ENCODE data around the gene FAM162A.
"Not testable (repeated sequence)": the region's sequence is repeated elsewhere in the genome, so short reads cannot be mapped to it uniquely, and the experiment has no call there.

Gene FAM162A

DNA sequence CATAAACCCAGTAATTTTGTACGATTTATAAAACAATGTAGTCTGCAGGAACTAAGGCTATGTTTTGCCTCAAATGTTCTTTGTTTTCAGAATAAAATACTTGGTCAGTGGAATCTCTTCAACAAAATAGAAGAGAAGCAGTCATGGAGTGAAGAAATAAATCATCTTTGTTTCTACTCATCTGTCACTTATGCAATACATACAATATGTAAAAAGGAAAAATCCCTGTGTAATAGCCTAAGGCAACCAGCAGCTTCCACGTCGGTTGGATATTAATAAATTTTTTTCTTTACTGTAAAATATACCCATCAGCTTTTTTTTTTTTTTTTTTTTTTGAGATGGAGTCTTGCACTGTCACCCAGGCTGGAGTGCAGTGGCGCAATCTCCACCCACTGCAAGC lies 37.1 kb downstream of the FAM162A start:
- no peak for DNase-seq (ENCODE audit: low read depth)

DNA sequence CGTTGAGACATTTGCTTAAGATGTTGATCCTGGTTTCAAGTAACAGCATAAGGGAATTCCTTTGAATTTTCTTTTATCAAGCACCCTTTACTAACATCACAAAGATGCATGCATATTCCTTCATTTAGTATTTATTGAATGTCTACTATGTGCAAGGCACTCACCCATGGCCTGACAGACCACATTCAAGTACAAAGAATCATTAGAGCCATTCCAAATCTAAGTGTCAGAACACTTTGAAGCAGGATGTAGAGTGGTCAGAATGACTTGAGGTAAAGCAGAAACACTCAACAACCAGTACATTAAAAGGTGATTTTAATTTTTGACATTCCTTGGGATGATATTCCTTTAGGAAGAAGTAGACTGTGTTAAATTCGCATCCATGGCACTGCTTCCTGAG lies 37.9 kb downstream of the FAM162A start:
- DNase-seq (ENCODE audit: low read depth), result no peak

DNA sequence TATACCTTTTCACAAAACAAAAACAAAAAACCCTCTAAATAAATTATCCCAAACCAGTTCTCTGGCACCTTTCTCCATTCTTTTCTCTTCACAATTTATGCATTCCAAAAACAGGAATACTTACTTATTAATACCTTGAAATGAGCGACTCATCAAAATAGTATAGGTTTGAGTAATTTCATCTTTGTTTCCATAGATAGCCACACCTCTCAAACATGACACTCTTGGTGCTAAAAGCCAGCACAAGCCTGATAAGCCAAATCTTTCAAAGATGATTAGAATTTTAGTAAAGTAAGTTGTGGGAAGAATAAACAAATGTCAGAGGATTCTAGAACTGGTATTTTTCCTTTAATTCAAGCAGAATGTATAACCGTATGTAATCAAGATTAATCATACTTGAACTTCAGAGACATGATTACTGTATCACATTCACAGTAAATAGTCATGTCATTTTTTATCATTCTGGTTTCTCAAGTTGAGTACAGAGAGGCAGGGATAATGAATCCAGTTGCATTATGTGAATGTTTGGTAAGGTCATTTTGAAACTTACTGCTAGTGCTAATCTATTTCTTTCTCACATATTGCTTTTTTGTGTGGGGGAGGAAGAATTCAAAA lies 44.0 kb downstream of the FAM162A start:
- no peak for DNase-seq (ENCODE audit: low read depth)

DNA sequence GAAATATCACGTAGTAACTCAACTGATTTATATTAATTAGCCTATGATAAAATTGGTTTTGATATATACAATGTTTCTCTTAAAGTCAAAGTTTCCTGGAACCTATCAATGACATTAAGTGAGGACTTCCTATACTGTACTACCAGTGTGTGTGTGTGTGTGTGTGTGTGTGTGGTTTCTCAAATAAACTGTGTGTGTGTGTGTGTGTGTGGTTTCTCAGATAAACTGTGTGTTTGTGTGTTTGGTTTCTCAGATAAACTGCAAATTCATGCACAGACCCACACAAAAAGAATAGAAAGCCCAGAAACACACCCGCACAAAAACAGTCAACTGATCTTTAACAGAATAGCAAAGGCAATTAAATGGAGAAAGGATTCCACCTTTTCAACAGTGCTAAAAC lies 46.4 kb downstream of the FAM162A start:
- DNase-seq (ENCODE audit: low read depth), result no peak

DNA sequence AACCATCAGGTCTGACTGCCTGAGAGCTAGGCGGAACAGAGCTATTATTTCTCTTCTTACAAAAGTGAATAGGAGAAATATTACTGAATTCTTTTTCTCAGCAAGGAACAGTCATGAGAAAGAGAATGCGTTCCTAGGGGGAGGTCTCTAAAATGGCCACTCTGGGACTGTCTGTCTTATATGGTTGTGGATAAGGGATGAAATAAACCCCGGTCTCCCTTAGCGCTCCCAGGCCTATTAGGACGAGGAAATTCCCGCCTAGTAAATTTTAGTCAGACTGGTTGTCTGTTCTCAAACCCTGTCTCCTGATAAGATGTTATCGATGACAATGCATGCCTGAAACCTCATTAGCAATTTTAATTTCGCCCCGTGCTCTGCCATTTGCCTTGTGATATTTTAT lies 52.0 kb downstream of the FAM162A start:
- no peak for DNase-seq (ENCODE audit: low read depth)

DNA sequence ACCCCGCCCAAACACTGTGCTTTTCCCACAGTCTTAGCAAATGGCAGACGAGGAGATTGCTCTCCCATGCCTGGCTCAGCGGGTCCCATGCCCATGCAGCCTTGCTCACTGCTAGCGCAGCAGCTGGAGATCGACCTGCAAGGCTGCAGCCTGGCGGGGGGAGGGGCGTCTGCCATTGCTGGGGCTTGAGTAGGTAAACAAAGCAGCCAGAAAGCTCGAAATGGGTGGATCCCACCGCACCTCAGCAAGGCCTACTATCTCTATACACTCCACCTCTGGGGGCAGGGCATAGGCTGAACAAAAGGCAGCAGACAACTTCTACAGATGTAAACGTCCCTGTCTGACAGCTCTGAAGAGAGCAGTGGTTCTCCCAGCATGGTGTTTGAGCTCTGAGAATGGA lies 59.1 kb downstream of the FAM162A start:
- no peak for DNase-seq (ENCODE audit: low read depth)

DNA sequence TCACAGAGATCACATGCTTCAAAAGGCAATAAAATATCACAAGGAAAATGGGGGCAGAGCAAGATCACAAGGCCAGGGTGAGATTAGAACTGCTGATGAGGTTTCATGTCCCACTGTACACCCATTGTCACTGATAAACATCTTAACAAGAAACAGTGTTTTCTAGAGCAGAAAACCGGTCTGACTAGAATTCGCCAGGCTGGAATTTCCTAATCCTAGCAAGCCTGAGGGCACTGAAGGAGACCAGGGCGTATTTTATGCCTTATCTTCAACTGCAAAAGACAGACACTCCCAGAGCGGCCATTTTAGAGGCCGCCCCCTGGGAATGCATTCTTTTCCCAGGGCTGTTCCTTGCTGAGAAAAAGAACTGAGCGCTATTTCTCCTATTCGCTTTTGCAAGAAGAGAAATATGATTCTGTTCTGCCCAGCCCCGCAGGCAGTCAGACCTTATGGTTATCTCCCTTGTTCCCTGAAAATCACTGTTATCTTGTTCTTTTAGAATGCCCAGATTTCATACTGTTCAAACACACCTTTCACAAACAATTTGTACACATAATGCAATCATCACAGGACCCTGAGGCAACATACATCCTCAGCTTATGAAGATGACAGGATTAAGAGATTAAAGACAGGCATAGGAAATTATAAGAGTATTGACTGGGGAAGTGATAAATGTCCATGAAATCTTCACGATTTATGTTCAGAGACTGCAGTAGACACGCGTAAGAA lies 59.9 kb downstream of the FAM162A start:
- not testable (repeated sequence) for DNase-seq (ENCODE audit: low read depth)

DNA sequence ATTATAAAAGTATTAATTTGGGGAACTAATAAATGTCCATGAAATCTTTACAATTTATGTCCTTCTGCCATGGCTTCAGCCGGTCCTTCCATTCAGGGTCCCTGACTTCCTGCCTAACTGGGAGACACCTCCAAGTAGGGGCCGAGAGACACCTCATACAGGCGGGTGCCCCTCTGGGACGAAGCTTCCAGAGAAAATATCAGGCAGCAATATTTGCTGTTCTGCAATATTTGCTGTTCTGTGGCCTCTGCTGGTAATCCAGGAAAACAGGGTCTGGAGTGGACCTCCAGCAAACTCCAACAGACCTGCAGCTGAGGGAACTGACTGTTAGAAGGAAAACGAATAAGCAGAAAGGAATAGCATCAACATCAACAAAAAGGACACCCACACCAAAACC lies 60.5 kb downstream of the FAM162A start:
- DNase-seq (ENCODE audit: low read depth), result not testable (repeated sequence)

DNA sequence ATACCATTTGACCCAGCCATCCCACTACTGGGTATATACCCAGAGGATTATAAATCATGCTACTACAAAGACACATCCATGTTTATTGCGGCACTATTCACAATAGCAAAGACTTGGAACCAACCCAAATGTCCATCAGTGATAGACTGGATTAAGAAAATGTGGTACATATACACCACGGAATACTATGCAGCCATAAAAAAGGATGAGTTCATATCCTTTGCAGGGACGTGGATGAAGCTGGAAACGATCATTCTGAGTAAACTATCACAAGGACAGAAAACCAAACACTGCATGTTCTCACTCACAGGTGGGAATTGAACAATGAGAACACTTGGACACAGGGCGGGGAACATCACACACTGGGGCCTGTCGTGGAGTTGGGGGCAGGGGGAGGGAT lies 64.2 kb downstream of the FAM162A start:
- DNase-seq (ENCODE audit: low read depth), result not testable (repeated sequence)

DNA sequence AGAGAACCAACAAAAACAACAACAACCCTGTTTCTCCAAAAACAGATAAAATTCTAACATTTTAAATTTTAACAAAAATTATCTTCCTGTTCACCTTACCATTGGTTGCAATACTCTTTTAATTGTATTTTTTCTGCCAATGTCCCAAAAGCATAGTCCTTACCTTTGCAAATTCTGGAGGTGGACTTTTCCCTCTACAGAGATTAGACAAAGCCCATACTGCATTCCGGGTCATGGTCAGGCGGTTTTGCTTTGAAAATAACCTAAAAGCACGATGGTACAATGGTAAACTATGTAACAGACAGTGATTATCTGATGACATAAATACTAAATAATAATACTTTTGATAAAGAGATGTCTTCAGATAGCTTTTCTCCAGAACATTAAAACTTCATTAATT lies 67.4 kb downstream of the FAM162A start:
- DNase-seq (ENCODE audit: low read depth), result no peak

DNA sequence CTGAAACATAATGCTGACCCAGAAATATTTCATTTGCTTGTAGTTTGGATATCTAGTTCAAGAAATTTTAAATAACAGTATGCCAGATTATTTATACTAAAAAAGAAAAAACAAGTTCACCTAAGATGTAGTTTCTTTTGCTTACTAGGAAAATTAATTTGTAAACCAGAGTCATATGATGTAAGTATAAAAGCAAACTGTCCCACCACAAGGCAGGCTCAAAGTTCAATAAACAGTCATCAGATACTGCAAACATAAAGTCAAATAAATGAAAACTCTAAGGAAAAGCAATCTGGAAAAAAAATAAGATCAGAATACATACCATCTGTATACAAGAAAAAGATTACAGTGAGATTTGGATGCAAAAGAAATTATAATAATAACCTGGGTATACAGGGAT lies 72.1 kb downstream of the FAM162A start:
- DNase-seq (ENCODE audit: low read depth), result no peak

DNA sequence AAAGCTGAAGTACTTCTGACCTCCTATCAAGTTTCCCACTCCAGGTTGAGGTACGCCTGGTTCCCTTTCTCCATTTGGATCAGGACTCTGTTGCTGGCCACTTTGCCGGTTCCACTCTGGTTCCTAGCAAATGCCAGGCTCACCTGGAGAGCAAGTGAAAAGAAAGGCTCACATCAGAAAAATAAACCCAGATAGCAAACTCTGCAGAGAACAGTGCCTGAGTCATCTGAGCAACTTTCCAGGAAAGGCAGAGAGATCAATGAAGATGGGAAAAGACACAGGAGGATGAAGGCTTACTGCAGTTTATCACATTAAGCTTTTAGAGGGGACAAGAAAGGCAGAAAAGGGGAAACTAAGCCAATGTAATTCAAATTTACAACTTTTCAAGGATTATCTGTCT lies 73.7 kb downstream of the FAM162A start:
- no peak for DNase-seq (ENCODE audit: low read depth)

DNA sequence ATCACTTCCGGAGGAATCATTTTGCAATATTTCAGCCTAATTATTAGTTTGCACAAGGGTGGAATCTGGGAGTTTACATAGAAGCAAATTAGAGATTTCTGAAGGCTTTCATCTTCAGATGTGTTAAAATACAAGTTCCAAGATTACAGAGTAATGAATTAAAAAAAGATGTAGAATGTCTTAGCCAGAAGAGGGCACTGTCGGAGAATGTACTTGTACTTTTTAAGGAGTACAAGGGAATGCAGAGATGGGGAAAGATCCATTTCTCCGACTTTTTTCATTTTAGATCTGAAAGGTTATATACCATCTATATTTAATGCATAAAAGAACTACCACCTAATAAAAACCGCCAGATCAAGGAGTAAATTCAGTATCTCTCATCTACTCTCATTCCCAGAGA lies 75.0 kb downstream of the FAM162A start:
- DNase-seq (ENCODE audit: low read depth), result peak; percentile 1

DNA sequence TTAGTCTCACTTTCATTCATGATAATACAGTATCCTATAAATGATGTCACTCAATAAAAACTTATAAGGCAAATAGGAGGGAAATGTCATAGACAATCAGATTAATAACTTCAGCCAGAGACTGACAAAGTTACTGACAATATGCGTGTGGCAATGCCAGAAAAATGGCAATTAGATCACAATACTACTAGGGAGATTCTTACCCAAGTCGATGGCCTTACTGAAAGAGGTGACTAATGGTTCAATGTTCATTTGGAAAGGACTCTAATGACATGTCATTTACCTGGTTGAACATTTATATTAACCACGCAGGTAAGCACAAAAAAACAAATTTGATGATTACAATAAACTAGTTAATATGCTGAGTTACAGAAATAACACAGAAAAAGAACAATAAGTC lies 77.8 kb downstream of the FAM162A start:
- DNase-seq (ENCODE audit: low read depth), result no peak
